Adrenal gland (tissue), 12 donors: ENCODE results near the gene CAD. TPM values are rescaled to one million over a fixed set of nuclear protein-coding genes. Genes with fewer than 3 reads are reported as not detected.

ENCODE experiments used
- DNase-seq, 7 donors: peaks; one replicate each; pipeline ENCODE4 v3.0.0-alpha.2; 2019 to 2020
- H3K27ac ChIP-seq, 5 donors: fragments of 200-600 bp; sonication (generic) in 4 of 5; 1 replicate in 3 of 5; 2 replicates in 2 of 5; pipeline versions ENCODE4 v1.5.1 to v1.8.0; 2016 to 2020; ENCODE audit warnings: mild to moderate bottlenecking in 1 of 5
- H3K27me3 ChIP-seq: fragments of 200-600 bp; 2 replicates; pipeline ENCODE4 v1.8.0; 2021
- H3K36me3 ChIP-seq, 2 donors: fragments of 200-600 bp; replicated peaks in 1 of 2; 1 replicate in 1 of 2; 2 replicates in 1 of 2; pipeline versions ENCODE4 v1.5.1 to v1.8.0; 2018 to 2022
- H3K4me1 ChIP-seq, 2 donors: fragments of 200-600 bp; replicated peaks in 1 of 2; 1 replicate in 1 of 2; 2 replicates in 1 of 2; pipeline versions ENCODE4 v1.5.1 to v1.8.0; 2018 to 2021
- H3K4me3 ChIP-seq, 4 donors: fragments of 200-600 bp; sonication (generic) in 3 of 4; one replicate each; pipeline ENCODE4 v1.5.1; 2016 to 2018
- H3K9me3 ChIP-seq, 3 donors: fragments of 200-600 bp; sonication (generic) in 1 of 3; replicated peaks in 1 of 3; 1 replicate in 2 of 3; 2 replicates in 1 of 3; pipeline versions ENCODE4 v1.5.1 to v1.8.0; 2016 to 2021
- POLR2A ChIP-seq, 2 donors: fragments of 450-650 bp; IDR thresholded peaks; one replicate each; pipeline ENCODE4 v1.6.1; 2017; ENCODE audit warnings: antibody characterized with exemption in 2 of 2, mild to moderate bottlenecking in 2 of 2, moderate library complexity in 1 of 2
- WGBS, 4 donors: extraction: QIAGEN DNeasy Blood & Tissue Kit in 2 of 4; methylation state at CpG; one replicate each; pipeline versions ENCODE4 v1.1.5 to v1.1.7; 2013 to 2017; 5-methylcytosine and 5-hydroxymethylcytosine counted together
- intact Hi-C, 2 donors: fragments of 100-400 bp; cut with DNase I; formaldehyde crosslinking; loops; one replicate each; pipeline versions ENCODE4 v1.14.1 to v1.15.0; 2022 to 2023
- polyA plus RNA-seq, 3 donors: library from polyadenylated mRNA; stranded (reverse); fragments of 200-250 nt in 2 of 3; fragments of 350-450 nt in 1 of 3; fragmentation: Illumina TruSeq in 1 of 3; extraction: RNeasy Lipid Tissue Mini Kit (QIAGEN cat#74804) in 1 of 3; gene quantifications; one replicate each; pipeline ENCODE4 v1.2.3, GENCODE V29; 2013 to 2014
- total RNA-seq, 9 donors: library from RNA; depleted of rRNA in 4 of 9; stranded (reverse); fragments of >200 nt in 4 of 9; fragments of 120-200 nt in 1 of 9; fragmentation: NEBNext Ultra II Directional in 1 of 9; extraction: Animal tissue kit (Norgen Biotek cat#: 25700) in 1 of 9; gene quantifications; one replicate each; pipeline versions ENCODE4 v1.1.0 to v1.2.4, GENCODE V29; 2013 to 2023
- TF ChIP-seq, protein P1 (sequence below), 6 experiments: fragments of 450-650 bp in 4 of 6; fragments of 200-600 bp in 2 of 6; sonication (generic) in 1 of 6; IDR thresholded peaks; 1 replicate in 5 of 6; 2 replicates in 1 of 6; pipeline versions ENCODE4 v1.5.1 to v1.8.0; 2016 to 2021; ENCODE audit warnings: antibody characterized with exemption in 6 of 6, mild to moderate bottlenecking in 2 of 6, moderate library complexity in 1 of 6
- donor health status: healthy with polysubstance abuse.
- donor health status: Bipolar disorder and iron deficiency.
- donor health status: DM: yes; HTN: yes; CAD: no.
- donor health status: DM: no; HTN: no; CAD: no.
- donor health status: DM: no; HTN: no; CAD: no.
- donor health status: DM: yes; HTN: yes; CAD: no.

Gene CAD
- total and polyA plus RNA-seq, 12 donors, result 8.9 to 70.5 (median 18.4) TPM

DNA sequence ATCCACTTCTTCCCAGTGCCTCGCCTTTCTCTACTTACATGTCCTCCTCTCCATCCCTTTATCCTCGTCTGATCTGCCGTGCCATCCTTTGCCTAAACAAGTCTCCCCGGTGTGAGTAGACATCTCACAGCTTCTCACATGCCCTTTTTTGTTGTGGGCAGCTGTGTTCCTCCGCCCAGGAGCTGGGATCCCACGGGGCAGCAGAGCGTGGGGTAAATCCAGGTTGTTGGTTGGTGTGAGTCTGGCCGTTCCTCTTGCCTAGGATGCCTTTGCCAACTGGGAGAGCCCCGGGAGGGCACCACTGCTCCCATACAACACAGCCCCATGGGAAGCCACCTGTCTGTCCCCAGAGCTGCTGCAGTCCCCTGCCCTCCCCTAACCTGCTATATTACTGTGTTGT lies 23.2 kb downstream of the CAD start:
- H3K9me3 ChIP-seq, result no peaks in the 10 kb centered on the region
- H3K27ac ChIP-seq, result no peak overlapping the region
- no peaks in the 10 kb centered on the region for H3K27me3 ChIP-seq
- TF ChIP-seq POLR2A (IDR thresholded peaks at IDR 0.05), result no peak
- TF ChIP-seq, protein P1, sequence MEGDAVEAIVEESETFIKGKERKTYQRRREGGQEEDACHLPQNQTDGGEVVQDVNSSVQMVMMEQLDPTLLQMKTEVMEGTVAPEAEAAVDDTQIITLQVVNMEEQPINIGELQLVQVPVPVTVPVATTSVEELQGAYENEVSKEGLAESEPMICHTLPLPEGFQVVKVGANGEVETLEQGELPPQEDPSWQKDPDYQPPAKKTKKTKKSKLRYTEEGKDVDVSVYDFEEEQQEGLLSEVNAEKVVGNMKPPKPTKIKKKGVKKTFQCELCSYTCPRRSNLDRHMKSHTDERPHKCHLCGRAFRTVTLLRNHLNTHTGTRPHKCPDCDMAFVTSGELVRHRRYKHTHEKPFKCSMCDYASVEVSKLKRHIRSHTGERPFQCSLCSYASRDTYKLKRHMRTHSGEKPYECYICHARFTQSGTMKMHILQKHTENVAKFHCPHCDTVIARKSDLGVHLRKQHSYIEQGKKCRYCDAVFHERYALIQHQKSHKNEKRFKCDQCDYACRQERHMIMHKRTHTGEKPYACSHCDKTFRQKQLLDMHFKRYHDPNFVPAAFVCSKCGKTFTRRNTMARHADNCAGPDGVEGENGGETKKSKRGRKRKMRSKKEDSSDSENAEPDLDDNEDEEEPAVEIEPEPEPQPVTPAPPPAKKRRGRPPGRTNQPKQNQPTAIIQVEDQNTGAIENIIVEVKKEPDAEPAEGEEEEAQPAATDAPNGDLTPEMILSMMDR (IDR thresholded peaks at IDR 0.05), result no peak
- intact Hi-C loops, result loop anchor here in 1 of 2 donors (10.0 kb wide), 1 partner anchor 64 kb away; the partner anchor contains the start of gene UCN
- 92 to 95% (median 93%) methylated on average over 8 to 9 of the region's 9 CpGs for WGBS, 4 donors
- no peak for DNase-seq
- no peak overlapping the region for H3K4me3 ChIP-seq
- H3K4me1 ChIP-seq, result no peaks in the 10 kb centered on the region
- peaks cover 0 to 91% of the 10 kb centered on the region in 2 donors for H3K36me3 ChIP-seq

DNA sequence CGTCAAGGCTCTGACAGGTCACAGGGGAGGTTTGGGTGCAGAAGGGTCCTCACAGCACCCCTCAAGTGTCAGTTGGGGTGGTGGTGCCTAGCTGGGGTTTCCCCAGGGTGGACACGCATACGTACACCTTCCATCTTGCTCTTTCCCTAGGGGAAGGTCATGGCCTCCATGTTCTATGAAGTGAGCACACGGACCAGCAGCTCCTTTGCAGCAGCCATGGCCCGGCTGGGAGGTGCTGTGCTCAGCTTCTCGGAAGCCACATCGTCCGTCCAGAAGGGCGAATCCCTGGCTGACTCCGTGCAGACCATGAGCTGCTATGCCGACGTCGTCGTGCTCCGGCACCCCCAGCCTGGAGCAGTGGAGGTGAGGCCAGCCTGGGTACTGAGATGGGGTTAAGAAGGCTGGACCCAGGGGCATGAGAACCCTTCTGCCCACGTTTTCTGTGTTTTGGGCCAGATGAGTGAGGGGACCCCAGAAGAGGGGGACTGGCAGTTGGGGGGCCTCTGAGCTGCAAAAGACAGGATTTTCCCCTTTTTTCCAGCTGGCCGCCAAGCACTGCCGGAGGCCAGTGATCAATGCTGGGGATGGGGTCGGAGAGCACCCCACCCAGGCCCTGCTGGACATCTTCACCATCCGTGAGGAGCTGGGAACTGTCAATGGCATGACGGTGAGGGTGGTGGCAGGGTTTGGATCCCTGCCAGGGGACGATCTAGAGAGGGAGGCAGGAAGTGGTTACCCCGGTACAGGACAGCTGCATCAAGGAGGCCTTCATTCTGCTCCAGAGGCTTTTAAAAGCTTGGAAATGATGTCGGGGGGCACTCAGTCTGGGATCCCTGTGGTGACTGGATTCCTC lies 24.8 kb downstream of the CAD start:
- intact Hi-C loops, result loop anchor here in 1 of 2 donors (10.0 kb wide), 1 partner anchor 63 kb away; the partner anchor contains the start of gene UCN
- no peak for DNase-seq
- H3K4me1 ChIP-seq, result no peaks in the 10 kb centered on the region
- no peak overlapping the region for H3K27ac ChIP-seq
- no peaks in the 10 kb centered on the region for H3K27me3 ChIP-seq
- no peaks in the 10 kb centered on the region for H3K9me3 ChIP-seq
- peaks cover 0 to 75% of the 10 kb centered on the region in 2 donors for H3K36me3 ChIP-seq
- WGBS, 4 donors, result 87 to 91% (median 90%) methylated on average over 9 to 24 of the region's 24 CpGs
- no peak overlapping the region for H3K4me3 ChIP-seq
- TF ChIP-seq, protein P1 (IDR thresholded peaks at IDR 0.05), result no peak
- no peak for TF ChIP-seq POLR2A (IDR thresholded peaks at IDR 0.05)

DNA sequence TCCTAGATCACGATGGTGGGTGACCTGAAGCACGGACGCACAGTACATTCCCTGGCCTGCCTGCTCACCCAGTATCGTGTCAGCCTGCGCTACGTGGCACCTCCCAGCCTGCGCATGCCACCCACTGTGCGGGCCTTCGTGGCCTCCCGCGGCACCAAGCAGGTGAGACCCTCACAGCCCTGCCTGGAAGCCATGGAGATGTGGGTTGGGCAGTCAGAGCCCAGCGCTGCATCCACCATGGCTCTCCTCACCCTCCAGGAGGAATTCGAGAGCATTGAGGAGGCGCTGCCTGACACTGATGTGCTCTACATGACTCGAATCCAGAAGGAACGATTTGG lies 25.4 kb downstream of the CAD start:
- Histone ChIP-seq H3K4me1 (no peaks in the 10 kb centered on the region), H3K4me3 (no peak overlapping the region), H3K9me3 (no peaks in the 10 kb centered on the region), H3K27ac (no peak overlapping the region), H3K27me3 (no peaks in the 10 kb centered on the region), H3K36me3 (peaks cover 0 to 69% of the 10 kb centered on the region in 2 donors)
- no peak for DNase-seq
- intact Hi-C loops, result loop anchor here in 1 of 2 donors (10.0 kb wide), 1 partner anchor 62 kb away; the partner anchor contains the start of gene UCN
- TF ChIP-seq POLR2A (IDR thresholded peaks at IDR 0.05), result no peak
- TF ChIP-seq, protein P1 (IDR thresholded peaks at IDR 0.05), result no peak
- WGBS, 4 donors, result 95 to 97% (median 96%) methylated on average over 4 to 16 of the region's 16 CpGs

DNA sequence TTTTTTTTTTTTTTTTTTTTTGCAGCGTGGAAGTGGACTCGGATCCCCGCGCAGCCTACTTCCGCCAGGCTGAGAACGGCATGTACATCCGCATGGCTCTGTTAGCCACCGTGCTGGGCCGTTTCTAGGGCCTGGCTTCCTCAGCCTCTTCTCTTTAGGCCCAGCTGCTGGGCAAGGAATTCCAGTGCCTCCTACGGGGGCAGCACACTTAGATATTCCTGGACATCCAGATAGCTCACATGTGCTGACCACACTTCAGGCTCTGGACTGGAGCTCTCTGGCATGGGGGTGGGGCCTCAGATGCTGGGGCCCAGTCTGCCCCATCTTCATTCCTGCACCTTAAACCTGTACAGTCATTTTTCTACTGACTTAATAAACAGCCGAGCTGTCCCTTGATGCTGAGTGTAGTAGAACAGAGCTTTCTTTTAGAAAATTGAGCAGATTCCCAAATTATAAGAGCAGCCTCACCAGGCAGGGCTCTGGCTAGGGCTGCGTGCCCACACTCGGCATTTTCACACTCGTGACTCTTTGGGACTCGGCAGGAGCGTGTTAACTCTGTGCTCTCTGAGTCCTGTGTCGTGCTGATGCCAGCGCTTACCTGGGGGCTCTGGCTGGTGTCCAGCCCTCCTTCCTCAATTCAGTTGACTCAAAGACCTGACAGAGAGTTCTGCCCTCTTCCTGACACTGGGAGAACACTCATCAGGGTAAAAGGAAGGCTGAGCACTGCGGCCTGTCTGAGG lies 26.4 kb downstream of the CAD start:
- WGBS, 4 donors, result 87 to 96% (median 93%) methylated on average over 12 to 19 of the region's 19 CpGs
- Histone ChIP-seq H3K36me3 (peaks cover 0 to 59% of the 10 kb centered on the region in 2 donors), H3K4me3 (no peak overlapping the region), H3K9me3 (no peaks in the 10 kb centered on the region), H3K27me3 (no peaks in the 10 kb centered on the region), H3K27ac (no peak overlapping the region), H3K4me1 (no peaks in the 10 kb centered on the region)
- intact Hi-C loops, result loop anchor here in 1 of 2 donors (10.0 kb wide), 1 partner anchor 61 kb away; the partner anchor contains the start of gene UCN
- TF ChIP-seq POLR2A (IDR thresholded peaks at IDR 0.05), result no peak
- TF ChIP-seq, protein P1 (IDR thresholded peaks at IDR 0.05), result no peak
- DNase-seq, result no peak
